Astrocyte of the spinal cord (primary cell): ENCODE measurements around the gene FNBP1.
A peak's percentile ranks its signal among the peaks of the same experiment; 100 is the strongest.

Experiments used
- DNase-seq: peaks from one replicate; pipeline ENCODE4 v3.0.0; 2011; ENCODE audit warnings: low read depth, low spot score
- H3K4me3 ChIP-seq: 2 replicates; pipeline ENCODE4 v1.5.1; 2011; ENCODE audit warnings: low read depth, mild to moderate bottlenecking, low read length, moderate library complexity
- in situ Hi-C: cut with HindIII; loops from 2 replicates; pipeline ENCODE4 v1.10.0; 2017; ENCODE audit warnings: low sequenced_read_pairs
- TF ChIP-seq, protein P1 (sequence below): IDR thresholded peaks from 2 replicates; pipeline ENCODE4 v1.5.1; 2012; ENCODE audit warnings: low read depth, mild to moderate bottlenecking, low read length, inconsistent platforms

The FNBP1 gene

DNA sequence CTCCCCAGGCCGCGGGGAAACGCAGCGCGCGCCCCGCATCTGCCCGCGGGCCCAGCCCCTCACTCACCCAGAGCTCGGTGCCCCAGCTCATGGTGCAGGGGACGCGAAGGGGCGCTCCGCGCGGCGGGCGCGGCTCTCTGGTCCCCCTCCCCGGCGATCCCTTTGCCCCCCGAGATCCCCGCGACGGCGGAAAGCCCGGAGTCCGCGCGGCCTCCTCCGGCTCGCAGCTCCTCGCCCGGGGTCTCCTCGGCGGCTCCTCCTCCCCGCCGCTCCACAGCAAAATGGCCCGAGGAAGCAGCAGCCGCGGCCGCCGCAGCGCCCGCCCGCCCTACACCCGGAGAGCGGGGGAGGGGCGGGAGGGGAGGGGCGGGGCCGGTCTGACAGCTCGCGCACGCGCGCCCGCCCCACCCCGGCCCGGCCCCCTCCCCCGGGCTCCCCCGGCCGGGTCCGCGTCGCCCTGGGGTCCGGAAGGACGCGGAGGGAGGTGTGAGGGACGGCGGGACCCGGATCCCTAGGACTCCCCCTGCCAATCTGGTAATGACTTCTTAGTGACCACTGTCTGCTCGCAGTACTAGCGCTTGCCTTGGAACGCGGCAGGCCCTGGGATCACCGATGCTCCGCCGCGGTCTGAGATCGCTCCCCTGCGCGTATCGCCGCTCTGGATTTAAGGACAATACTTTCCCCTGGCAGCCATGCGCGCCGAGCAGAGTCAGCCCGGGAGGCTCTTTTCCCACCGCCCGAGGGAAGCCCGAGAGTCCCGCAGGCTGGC, at the start of gene FNBP1:
TSS of gene FNBP1 (minus strand) at position 305 of the 769 bp plus-strand sequence. CDS start at position 91, 214 bp downstream.
- H3K4me3 ChIP-seq = peak within 1 kb of the TSS; percentile 84
- TF ChIP-seq, protein P1, sequence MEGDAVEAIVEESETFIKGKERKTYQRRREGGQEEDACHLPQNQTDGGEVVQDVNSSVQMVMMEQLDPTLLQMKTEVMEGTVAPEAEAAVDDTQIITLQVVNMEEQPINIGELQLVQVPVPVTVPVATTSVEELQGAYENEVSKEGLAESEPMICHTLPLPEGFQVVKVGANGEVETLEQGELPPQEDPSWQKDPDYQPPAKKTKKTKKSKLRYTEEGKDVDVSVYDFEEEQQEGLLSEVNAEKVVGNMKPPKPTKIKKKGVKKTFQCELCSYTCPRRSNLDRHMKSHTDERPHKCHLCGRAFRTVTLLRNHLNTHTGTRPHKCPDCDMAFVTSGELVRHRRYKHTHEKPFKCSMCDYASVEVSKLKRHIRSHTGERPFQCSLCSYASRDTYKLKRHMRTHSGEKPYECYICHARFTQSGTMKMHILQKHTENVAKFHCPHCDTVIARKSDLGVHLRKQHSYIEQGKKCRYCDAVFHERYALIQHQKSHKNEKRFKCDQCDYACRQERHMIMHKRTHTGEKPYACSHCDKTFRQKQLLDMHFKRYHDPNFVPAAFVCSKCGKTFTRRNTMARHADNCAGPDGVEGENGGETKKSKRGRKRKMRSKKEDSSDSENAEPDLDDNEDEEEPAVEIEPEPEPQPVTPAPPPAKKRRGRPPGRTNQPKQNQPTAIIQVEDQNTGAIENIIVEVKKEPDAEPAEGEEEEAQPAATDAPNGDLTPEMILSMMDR = no peak
- in situ Hi-C loops = no loop called here
- peak; percentile 83 for DNase-seq

DNA sequence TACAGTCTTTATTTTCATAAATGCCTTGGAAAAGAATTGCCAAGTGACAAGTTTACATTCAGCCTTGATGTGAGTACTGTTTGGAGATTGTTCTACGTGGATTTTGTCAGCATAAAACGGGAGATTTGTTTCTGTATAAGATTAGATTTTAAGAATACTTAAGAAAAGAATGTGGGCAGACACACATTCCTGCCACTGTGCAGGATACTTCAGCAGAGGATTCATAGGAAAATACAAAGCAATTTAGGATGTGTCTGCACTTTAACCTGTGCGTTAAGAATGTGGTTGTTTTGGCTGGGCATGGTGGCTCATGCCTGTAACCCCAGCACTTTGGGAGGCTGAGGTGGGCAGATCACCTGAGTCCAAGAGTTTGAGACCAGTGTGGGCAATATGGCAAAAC, 47.9 kb upstream of the FNBP1 start:
- no peak for DNase-seq
- in situ Hi-C loops = no loop called here

DNA sequence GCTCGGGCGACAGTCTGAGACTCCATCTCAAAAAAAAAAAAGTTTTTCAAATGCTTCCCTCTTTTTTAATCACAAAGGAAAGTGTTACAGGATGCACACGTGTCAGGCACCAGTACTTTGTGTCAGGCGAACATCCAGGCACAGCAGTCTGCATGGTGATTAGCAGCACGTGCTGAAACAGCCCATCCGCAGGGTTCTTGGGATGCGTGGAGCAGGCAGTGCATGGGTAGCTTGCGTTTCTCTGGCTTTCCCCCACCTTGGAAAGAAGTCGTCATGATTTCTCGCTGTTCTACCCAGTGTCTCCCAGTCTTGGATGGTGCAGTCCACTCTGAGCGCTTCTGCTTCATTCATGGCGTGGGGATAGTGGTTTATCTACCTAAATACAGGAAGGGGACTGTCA, 46.2 kb upstream of the FNBP1 start:
- in situ Hi-C loops = no loop called here
- TF ChIP-seq, protein P1 = no peak
- no peak for DNase-seq
- H3K4me3 ChIP-seq = no peak overlapping the region

More for the DNA sequence above, 47.9 kb upstream of the FNBP1 start:
- TF ChIP-seq, protein P1 = peak; percentile 11
- no peak overlapping the region for H3K4me3 ChIP-seq

DNA sequence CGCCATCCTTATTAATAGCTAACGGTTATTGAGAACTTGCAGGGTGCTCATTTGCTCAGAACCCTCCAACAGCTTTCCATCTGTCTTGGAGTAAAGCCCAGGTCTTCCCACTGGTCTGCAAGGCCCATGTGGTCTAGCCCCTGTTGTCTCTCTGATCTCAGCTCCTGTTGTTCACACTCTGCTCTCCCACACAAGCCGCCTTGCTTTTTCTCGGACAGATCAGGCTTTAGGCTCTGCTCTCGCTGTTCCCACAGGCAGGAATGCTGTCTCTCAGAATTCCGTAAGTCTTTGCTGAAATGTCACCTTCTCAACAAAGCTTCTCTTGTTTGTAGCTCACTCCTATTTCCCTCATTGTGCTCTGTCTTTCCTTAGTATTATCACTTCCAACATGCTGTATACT, 45.1 kb upstream of the FNBP1 start:
- no peak overlapping the region for H3K4me3 ChIP-seq
- in situ Hi-C loops = no loop called here
- no peak for DNase-seq
- TF ChIP-seq, protein P1 = no peak

DNA sequence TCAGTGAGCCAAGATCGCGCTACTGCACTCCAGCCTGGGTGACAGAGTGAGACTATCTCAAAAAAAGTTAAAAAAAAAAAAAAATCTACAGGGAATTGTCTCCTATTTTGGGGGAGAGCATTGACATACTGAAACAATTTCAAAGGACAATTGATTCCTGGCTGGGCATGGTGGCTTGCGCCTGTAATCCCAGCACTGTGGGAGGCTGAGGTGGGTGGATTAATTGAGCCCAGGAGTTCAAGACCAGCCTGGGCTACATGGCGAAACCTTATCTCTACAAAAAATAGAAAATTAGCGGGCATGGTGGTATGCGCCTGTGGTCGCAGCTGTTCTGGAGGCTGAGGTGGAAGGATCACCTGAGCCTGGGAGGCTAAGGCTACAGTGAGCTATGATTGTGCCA, 41.3 kb upstream of the FNBP1 start:
- TF ChIP-seq, protein P1 = no peak
- in situ Hi-C loops = no loop called here
- H3K4me3 ChIP-seq = no peak overlapping the region
- DNase-seq = no peak

DNA sequence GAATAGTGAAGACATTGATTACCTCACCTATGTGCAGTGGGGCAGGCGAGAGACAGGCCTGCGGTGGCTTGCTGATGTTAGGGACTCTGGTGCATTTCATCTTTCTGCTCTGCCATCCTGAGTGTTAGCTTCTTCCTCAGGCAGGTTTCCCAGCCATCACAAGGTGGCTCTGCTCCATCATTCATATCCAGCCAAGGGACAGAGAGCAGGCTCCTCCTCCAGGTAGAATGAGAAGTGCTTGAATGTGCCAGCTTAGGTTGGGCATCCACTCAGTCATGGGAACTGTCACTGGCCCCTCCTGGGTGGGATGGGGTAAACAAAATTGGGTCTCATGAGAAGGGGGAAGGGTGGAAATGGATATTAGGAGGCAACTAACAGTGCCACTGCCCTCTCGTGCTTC, 35.6 kb upstream of the FNBP1 start:
- H3K4me3 ChIP-seq = no peak overlapping the region
- in situ Hi-C loops = no loop called here
- no peak for DNase-seq
- TF ChIP-seq, protein P1 = no peak
